ENCODE measurements around the gene MIEF1.

GRCh38 chr22:39558950-39559349, 56.9 kb downstream of the MIEF1 start:
- TF ChIP-seq EZH2 (IDR thresholded peaks at IDR 0.05; ENCODE audit: low read depth, low read length, severe bottlenecking) (no peak), JUN (IDR thresholded peaks at IDR 0.05; ENCODE audit: low read depth, low read length) (no peak), TEAD4 (IDR thresholded peaks at IDR 0.05; ENCODE audit: low read depth, low read length) (no peak), JUND (IDR thresholded peaks at IDR 0.05; ENCODE audit: low read length) (no peak), CTCF (IDR thresholded peaks at IDR 0.05; ENCODE audit: control extremely low read depth in 1 of 3, insufficient read depth in 1 of 3, low read depth in 1 of 3, low read length in 3 of 3) (no peak), ATF2 (IDR thresholded peaks at IDR 0.05; ENCODE audit: low read length) (no peak), CREB1 (IDR thresholded peaks at IDR 0.05) (no peak), POLR2A (IDR thresholded peaks at IDR 0.05; ENCODE audit: control extremely low read depth in 1 of 2, low read depth in 2 of 2, low read length in 2 of 2) (no peak)
